ENCODE results near the gene CFAP47.

DNA sequence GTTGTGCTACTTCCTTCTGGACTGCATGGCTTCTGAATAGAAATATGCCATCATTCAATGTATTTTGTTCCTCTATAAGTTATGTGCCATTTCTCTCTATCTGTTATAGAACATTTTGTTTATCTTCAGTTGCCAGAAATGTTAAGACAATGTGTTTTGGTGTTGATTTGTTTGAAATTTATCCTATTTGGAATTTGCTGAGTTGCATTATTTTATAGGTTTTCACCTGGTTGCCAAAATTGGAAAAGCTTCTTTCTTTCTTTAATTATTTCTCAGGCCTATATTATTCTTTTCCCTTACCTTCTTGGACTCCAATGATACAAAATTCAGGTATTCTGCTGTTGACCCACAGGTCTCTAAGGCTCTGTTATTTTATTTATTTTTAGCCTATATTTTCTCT is 33.4 kb upstream of the CFAP47 start:
- TF ChIP-seq, protein P1, sequence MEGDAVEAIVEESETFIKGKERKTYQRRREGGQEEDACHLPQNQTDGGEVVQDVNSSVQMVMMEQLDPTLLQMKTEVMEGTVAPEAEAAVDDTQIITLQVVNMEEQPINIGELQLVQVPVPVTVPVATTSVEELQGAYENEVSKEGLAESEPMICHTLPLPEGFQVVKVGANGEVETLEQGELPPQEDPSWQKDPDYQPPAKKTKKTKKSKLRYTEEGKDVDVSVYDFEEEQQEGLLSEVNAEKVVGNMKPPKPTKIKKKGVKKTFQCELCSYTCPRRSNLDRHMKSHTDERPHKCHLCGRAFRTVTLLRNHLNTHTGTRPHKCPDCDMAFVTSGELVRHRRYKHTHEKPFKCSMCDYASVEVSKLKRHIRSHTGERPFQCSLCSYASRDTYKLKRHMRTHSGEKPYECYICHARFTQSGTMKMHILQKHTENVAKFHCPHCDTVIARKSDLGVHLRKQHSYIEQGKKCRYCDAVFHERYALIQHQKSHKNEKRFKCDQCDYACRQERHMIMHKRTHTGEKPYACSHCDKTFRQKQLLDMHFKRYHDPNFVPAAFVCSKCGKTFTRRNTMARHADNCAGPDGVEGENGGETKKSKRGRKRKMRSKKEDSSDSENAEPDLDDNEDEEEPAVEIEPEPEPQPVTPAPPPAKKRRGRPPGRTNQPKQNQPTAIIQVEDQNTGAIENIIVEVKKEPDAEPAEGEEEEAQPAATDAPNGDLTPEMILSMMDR (IDR thresholded peaks at IDR 0.05), result no peak
- TF ChIP-seq POLR2A (IDR thresholded peaks at IDR 0.05), result no peak
- no peak for TF ChIP-seq POLR2AphosphoS5 (IDR thresholded peaks at IDR 0.05)
- no peak for TF ChIP-seq EP300 (IDR thresholded peaks at IDR 0.05)

All from stomach (tissue), 4 donors.